ENCODE data around the gene KCNJ12.

The KCNJ12 gene

GRCh38 chr17:21467196-21467595 is 91.0 kb downstream of the KCNJ12 start:
- Histone ChIP-seq H3K9me3 (ENCODE audit: insufficient read depth, low read length, severe bottlenecking) (no peaks in the 10 kb centered on the region), H3K27me3 (ENCODE audit: insufficient read depth, low read length, poor library complexity) (peaks cover under 1% of the 10 kb centered on the region), H3K4me3 (ENCODE audit: low read depth in 1 of 2, low read length in 2 of 2) (no peak overlapping the region), H4K20me1 (ENCODE audit: insufficient read depth, low read length) (no peaks in the 10 kb centered on the region; the same call in 1 of the 2 replicates), H3K9ac (ENCODE audit: low read depth, low read length) (no peak overlapping the region), H3K27ac (ENCODE audit: low read length) (no peak overlapping the region), H3K36me3 (ENCODE audit: insufficient read depth, low read length) (no peaks in the 10 kb centered on the region), H3K4me1 (ENCODE audit: insufficient read depth, low read length) (no peaks in the 10 kb centered on the region), H3K79me2 (ENCODE audit: insufficient read depth, low read length) (no peaks in the 10 kb centered on the region), H2AFZ (ENCODE audit: low read depth, low read length) (no peak overlapping the region), H3K4me2 (ENCODE audit: insufficient read depth, low read length) (no peak overlapping the region)
- DNase-seq (no peak), ATAC-seq (ENCODE audit: insufficient read depth, low read depth) (no peak)
- TF ChIP-seq EZH2 (IDR thresholded peaks at IDR 0.05; ENCODE audit: borderline replicate concordance, low read depth, low read length, severe bottlenecking), result no peak
- TF ChIP-seq CTCF (IDR thresholded peaks at IDR 0.05; ENCODE audit: borderline replicate concordance, extremely low read depth, low read length, poor library complexity, severe bottlenecking), result no peak

GRCh38 chr17:21467739-21468490 is 91.8 kb downstream of the KCNJ12 start:
- Histone ChIP-seq H3K36me3 (ENCODE audit: insufficient read depth, low read length) (no peaks in the 10 kb centered on the region), H3K4me2 (ENCODE audit: insufficient read depth, low read length) (no peak overlapping the region)
- no peak for ATAC-seq (ENCODE audit: insufficient read depth, low read depth)

More at GRCh38 chr17:21467739-21468490, 91.8 kb downstream of the KCNJ12 start:
- H2AFZ ChIP-seq (ENCODE audit: low read depth, low read length), result no peak overlapping the region
- TF ChIP-seq EZH2 (IDR thresholded peaks at IDR 0.05; ENCODE audit: borderline replicate concordance, low read depth, low read length, severe bottlenecking) (no peak), CTCF (IDR thresholded peaks at IDR 0.05; ENCODE audit: borderline replicate concordance, extremely low read depth, low read length, poor library complexity, severe bottlenecking) (no peak)
- no peak for DNase-seq
- no peak overlapping the region for H3K27ac ChIP-seq (ENCODE audit: low read length)
- no peak overlapping the region for H3K9ac ChIP-seq (ENCODE audit: low read depth, low read length)
- no peaks in the 10 kb centered on the region for H3K27me3 ChIP-seq (ENCODE audit: insufficient read depth, low read length, poor library complexity)
- no peak overlapping the region for H3K4me3 ChIP-seq (ENCODE audit: low read depth in 1 of 2, low read length in 2 of 2)
- H3K4me1 ChIP-seq (ENCODE audit: insufficient read depth, low read length), result no peaks in the 10 kb centered on the region
- H3K79me2 ChIP-seq (ENCODE audit: insufficient read depth, low read length), result no peaks in the 10 kb centered on the region
- no peaks in the 10 kb centered on the region; the same call in 1 of the 2 replicates for H4K20me1 ChIP-seq (ENCODE audit: insufficient read depth, low read length)
- H3K9me3 ChIP-seq (ENCODE audit: insufficient read depth, low read length, severe bottlenecking), result no peaks in the 10 kb centered on the region
